ENCODE measurements around the gene ACAP1.
"Not testable (repeated sequence)": the region's sequence is repeated elsewhere in the genome, so short reads cannot be mapped to it uniquely, and the experiment has no call there.

The ACAP1 gene

GRCh38 chr17:7329374-7329996 lies 6.8 kb upstream of the ACAP1 start:
- DNase-seq: peak; percentile 96

DNA sequence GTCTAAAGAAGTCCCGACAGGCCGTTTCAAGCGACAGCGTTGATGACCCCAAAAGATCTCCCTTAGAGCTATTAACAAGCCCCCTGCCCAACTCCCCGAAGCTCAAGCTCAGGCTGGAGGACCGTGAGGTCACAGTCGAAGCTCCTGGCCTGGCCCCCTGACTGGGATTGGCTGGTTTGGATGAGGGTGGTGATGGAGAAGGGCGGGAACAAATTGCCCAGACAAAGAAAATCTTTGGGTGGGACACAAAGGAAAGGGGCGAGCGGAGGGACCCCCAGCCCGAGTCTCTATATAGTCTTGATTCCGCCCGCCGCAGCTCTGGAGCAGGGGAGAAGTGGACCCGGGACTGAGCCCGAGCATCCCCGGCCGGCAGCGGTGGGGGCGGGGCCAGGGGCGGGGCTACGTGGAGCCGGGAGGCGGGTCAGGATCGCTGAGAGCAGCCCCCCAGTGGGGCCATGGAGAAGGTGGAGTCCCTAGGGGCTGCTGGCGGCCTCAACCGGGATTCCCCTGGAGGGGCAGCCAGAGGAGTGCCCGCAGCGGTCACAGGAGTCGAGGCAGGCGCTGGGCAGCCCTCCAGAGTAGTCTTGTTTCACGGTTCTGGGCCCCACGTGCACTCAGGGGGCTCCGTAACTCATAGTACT lies 6.2 kb upstream of the ACAP1 start:
- peak; percentile 79 for DNase-seq

GRCh38 chr17:7330638-7331015 lies 5.7 kb upstream of the ACAP1 start:
- DNase-seq: no peak

- no peak for DNase-seq
These were observed 4.2 kb upstream of the ACAP1 start for GRCh38 chr17:7332111-7332510.

GRCh38 chr17:7332600-7333069 lies 3.7 kb upstream of the ACAP1 start:
- not testable (repeated sequence) for DNase-seq

DNA sequence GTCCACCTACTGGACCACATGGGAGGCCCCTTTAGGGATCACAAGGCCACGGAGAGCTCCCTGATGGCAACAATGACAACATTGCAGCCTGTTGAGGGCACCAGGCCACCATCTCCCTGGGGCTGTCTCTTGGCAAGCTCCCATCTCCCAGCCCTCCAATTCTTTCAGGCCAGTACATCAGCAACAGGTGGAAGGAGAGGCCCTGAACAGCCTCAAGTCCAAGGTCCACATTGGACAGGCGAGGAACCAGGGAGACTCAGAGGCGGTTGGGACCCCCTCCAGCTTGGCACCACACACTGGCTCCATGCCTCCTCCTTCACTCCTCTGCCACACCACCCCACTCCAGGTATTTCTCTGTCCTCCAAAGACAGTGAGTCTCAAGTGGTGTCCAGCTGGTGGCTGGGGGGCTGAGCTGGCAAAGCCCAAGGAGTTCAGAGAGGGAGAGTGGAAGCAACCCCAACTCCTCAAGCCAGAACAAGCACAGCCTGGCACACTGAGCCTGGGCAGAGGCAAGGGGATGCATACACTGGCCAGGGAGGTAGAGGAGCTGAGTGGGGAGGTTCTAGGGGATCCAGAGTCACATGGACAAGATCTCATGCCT lies 1.3 kb upstream of the ACAP1 start:
- no peak for DNase-seq

- DNase-seq: not testable (repeated sequence)
These were observed 564 bp upstream of the ACAP1 start for GRCh38 chr17:7335765-7336164.

- not testable (repeated sequence) for DNase-seq
These were observed 1.3 kb downstream of the ACAP1 start for GRCh38 chr17:7337600-7337999.

GRCh38 chr17:7340179-7340578 lies 3.9 kb downstream of the ACAP1 start:
- DNase-seq: no peak

DNA sequence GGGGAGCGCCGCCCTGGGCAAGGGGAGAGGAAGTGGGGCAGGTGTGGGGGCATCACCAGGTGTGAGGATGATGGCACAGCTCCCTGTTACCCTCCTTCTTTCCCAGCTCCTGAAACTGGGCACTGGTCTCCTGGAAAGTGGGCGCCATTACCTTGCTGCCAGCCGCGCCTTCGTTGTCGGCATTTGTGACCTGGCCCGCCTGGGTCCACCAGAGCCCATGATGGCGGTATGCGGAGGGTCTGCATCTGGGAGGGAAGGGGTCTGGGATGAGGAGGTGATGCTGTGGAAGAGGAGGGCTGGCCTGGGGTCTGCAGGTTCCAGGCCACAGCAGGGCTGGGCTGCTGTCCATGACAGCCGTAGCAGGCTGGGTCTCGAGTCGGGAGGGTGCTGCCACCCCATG lies 5.5 kb downstream of the ACAP1 start:
- DNase-seq: no peak

DNA sequence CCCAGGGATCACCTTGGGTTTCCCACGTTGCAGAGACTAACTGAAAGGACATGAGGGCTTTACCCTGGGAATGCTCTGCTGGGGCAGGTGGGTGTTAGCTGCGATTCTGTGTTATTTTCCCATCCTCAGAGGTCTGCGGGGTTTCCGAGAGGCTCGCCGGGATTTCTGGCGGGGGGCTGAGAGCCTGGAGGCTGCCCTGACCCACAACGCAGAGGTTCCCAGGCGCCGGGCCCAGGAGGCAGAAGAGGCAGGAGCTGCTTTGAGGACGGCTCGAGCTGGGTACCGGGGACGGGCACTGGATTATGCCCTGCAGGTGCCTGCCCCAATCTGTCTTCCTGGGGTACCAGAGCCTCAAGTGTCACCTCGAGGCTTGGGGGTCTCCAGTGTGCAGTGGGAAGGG lies 6.9 kb downstream of the ACAP1 start:
- no peak for DNase-seq

DNA sequence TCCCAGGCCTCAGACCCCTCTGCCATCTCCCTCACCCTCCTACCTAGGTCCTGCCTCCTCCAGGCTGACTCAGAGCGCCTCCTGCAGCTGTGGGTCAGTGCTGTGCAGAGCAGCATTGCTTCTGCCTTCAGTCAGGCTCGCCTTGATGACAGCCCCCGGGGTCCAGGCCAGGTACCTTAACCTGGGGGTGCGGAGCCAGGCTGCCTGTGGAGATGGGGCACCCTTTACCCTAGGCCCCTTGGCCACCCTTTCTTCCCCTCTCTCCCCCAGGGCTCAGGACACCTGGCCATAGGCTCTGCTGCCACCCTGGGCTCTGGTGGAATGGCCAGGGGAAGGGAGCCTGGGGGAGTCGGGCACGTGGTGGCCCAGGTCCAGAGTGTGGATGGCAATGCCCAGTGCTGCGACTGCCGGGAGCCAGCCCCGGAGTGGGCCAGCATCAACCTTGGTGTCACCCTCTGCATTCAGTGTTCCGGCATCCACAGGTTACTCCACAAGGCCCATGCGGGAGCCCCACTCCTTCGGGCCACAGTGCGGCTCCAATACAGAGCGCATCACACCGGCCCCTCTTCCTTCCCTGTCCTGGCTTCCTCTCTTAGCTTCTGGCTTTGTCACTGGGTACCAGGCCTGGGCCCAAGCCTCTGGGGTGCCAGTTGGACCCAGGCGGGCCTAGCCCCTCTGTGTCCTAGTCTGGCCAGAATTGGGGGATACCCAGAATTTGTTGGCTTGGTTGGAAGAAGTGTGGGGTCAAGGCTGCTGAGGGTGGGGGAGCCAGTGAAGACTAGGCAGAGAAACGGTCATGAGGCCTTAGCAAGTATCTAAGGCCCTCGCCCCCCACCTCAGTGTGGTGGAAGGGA lies 10.7 kb downstream of the ACAP1 start:
- DNase-seq: no peak

DNA sequence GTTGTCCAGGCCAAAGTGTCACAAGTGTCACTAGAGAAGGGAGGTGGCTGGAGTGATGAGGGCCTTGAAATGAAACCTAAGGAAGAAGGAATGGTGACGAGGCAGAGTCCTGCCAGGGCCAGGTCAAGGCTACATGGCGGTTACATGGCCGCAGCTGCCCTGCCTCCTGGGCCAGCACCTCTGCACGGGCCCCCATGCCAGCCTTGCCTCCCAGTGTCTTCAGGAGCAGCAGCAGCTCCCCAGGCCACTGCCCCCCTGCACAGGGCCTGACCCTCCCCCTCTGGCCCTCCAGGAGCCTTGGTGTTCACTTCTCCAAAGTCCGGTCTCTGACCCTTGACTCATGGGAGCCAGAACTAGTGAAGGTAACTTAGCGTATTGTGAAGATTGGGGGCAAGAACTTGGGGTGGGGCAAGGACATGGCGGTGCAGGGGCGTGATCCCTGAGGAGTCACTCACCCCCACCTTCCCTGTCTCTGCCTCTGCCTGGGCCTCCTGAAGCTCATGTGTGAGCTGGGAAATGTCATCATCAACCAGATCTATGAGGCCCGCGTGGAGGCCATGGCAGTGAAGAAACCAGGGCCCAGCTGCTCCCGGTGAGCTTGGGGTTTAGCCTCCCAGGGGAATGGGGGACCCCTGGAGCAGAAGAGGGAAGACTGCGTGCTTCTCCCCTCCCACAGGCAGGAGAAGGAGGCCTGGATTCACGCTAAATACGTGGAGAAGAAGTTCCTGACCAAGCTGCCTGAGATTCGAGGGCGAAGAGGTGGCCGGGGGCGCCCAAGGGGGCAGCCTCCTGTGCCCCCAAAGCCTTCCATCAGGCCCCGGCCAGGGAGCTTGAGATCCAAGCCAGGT lies 11.5 kb downstream of the ACAP1 start:
- no peak for DNase-seq

DNA sequence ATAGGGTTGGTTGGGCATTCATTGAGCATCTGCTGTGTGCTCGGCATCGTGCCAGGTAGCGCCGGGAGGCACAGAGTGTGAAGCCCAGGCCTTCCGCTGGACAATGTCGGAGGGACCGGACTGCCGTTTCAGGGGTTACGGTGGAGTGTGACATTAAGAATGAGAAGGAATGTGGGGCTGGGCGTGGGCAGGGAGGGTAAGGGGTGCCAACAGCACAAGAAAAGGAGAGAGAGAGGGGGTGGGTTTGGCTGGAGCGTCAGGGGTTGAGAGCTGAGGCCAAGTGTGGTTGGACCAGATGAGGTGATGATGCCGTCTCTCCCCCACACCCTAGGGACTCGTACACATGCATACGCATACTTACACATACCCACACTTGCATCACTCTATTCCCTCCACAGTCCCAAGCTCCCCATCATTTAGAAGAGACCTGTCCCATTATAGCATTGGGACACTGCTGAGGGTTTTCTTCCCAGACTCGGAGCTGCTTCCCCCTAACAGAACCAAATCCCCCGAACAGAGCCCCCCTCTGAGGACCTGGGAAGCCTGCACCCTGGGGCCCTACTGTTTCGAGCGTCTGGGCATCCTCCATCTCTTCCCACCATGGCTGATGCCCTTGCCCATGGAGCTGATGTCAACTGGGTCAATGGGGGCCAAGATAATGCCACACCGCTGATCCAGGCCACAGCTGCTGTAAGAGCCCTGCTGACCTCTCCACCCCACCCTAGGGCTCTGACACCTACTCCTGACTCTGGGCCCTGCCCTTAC lies 12.3 kb downstream of the ACAP1 start:
- no peak for DNase-seq

GRCh38 chr17:7351665-7352502 lies 15.6 kb downstream of the ACAP1 start, which contains the start of gene KCTD11:
Gene KCTD11 (plus strand): TSS chr17:7352162.
- peak; percentile 67 for DNase-seq

- no peak for DNase-seq
These were observed 16.2 kb downstream of the ACAP1 start for GRCh38 chr17:7352503-7352889.

GRCh38 chr17:7352910-7353635 lies 16.7 kb downstream of the ACAP1 start:
- no peak for DNase-seq

DNA sequence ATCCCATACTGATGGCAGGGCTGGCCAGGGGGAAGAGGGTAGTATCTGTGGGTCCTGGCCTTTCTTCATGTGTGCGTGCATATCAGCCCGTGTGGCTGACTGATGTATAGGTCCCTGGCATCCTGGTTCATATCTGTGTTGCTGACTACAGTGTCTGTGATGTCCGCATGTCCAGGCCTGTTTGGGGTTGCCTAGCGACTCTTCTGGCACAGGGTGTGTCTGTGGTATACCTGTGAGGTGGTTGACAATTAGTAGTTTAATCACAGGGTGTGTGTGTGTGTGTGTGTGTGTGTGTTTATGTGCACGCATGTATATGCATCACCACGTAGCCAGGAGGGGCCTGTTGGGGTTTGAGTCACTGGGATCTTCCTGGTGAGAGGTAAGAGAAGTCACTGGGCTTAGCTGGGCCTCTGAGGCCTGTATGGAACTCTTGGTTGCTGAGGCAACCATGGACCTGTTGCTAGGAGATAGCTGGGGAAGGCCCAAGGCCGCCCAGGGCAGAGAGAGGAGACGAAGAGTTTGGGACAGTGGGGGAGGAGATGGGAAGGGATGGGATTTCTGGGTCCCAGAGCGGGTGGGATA lies 18.0 kb downstream of the ACAP1 start:
- DNase-seq: peak; percentile 25

GRCh38 chr17:7355053-7355452 lies 18.7 kb downstream of the ACAP1 start, which contains the start of gene TMEM95:
Gene TMEM95 (plus strand): TSS chr17:7355156. CDS start chr17:7355205, 49 bp downstream.
- DNase-seq: no peak
